Measurements from ENCODE around the gene RYR1.

DNA sequence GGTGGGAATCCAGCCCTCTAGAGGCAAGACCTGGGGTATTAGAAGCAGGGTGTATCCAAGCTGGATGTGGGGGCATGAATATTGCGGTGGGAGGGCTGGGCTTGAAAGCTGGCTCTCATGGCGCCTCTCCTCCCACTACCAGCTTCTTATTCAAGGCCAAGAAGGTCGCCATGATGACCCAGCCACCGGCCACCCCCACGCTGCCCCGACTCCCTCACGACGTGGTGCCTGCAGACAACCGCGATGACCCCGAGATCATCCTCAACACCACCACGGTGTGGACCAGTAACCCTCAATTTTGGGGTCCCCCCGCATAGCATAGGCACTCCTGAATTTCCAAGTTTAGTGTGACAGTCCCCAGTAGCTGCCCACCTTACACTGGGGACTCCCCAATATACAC, 41.7 kb downstream of the RYR1 start:
- no peak for TF ChIP-seq CTCF (IDR thresholded peaks at IDR 0.05; ENCODE audit: poor library complexity)
- TF ChIP-seq EZH2 (IDR thresholded peaks at IDR 0.05; ENCODE audit: borderline replicate concordance): no peak
- no peak for TF ChIP-seq EZH2phosphoT487 (IDR thresholded peaks at IDR 0.05; ENCODE audit: low read depth, severe bottlenecking, unreplicated experiment)

Measured in hepatocyte (in vitro differentiated cells).